Left cardiac atrium (tissue), 4 donors: Measurements from ENCODE around the gene GNE. TPM values are rescaled to one million over a fixed set of nuclear protein-coding genes. Genes with fewer than 3 reads are reported as not detected.
"Not testable (repeated sequence)": the region's sequence is repeated elsewhere in the genome, so short reads cannot be mapped to it uniquely, and the experiment has no call there.

Experiments
- ATAC-seq, 2 donors: fragments of 200-7000 bp; cut with Tn5 transposase; one replicate each; pipeline ENCODE4 v1.9.1; 2020; ENCODE audit warnings: mild to moderate bottlenecking in 2 of 2, moderate library complexity in 2 of 2
- DNase-seq: peaks from one replicate; pipeline ENCODE4 v3.0.0-alpha.2; 2020
- intact Hi-C, 2 donors: fragments of 100-400 bp; cut with DNase I; formaldehyde crosslinking; loops; one replicate each; pipeline versions ENCODE4 v1.14.1 to v1.15.1; 2022 to 2023
- total RNA-seq, 2 donors: library from RNA; stranded (reverse); fragmentation: NEBNext Ultra II Directional; extraction: Animal tissue kit (Norgen Biotek cat#: 25700); gene quantifications; one replicate each; pipeline ENCODE4 v1.2.1, GENCODE V29; 2021
- donor health status: DM: no; HTN: yes; CAD: no.
- donor health status: DM: no; HTN: yes; CAD: no; lungs with severe emphysema.
- donor health status: DM: yes; HTN: yes; CAD: no.
- donor health status: Dilated cardiomyopathy.

Gene GNE
- total RNA-seq, 2 donors from 2014 or later, result 14.3 to 17.7 TPM

GRCh38 chr9:36276781-36277181, 18.5 kb upstream of the GNE start:
- ATAC-seq (peak; percentile 55 to 92), DNase-seq (no peak)

GRCh38 chr9:36276254-36276653, 18.0 kb upstream of the GNE start:
- intact Hi-C loops, result no loop called here
- DNase-seq (no peak), ATAC-seq (no peak)

More at GRCh38 chr9:36276781-36277181, 18.5 kb upstream of the GNE start:
- intact Hi-C loops, result no loop called here

DNA sequence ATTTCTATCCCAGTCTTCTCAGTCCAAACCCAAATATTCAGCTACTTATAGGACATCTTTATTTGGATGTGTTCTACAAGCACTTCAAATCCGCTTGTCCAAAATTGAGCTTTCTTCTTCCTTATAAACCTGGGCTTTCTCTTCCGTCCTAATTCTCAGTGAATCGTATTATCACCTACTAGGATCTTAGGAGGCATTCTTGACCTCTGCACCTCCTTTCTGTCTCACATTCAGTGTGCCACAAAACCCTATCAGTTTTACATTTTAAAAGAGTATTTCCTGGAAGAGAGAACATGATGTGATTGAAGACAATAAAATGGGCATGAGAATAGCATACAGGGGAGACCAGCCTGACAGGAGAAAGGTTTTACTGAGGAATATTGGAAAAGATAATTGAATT, 16.8 kb upstream of the GNE start:
- no peak for DNase-seq
- ATAC-seq, result no peak
- intact Hi-C loops, result no loop called here

- ATAC-seq, intact Hi-C loops, DNase-seq: not testable (repeated sequence)
Observed at GRCh38 chr9:36273354-36273753, 15.1 kb upstream of the GNE start.

DNA sequence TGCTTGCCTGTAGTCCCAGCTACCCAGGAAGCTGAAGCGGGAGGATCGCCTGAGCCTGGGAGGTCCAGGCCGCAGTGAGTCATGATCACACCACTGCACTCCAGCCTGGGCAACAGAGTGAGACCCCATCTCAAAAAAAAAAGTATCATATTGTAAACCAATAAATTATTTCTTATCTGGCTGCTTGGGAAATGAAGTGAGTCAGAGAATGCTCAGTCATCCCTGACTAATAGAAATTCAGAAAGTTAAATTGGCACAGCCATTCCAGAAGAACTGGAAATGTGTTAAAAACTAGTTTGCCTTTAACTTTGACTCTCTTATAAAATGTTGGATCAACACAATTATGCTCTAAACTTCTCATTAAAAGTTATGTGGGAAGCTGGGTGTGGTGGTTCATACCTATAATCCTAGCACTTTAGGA, 9.8 kb upstream of the GNE start:
- ATAC-seq, result no peak
- DNase-seq, result no peak
- intact Hi-C loops, result no loop called here

DNA sequence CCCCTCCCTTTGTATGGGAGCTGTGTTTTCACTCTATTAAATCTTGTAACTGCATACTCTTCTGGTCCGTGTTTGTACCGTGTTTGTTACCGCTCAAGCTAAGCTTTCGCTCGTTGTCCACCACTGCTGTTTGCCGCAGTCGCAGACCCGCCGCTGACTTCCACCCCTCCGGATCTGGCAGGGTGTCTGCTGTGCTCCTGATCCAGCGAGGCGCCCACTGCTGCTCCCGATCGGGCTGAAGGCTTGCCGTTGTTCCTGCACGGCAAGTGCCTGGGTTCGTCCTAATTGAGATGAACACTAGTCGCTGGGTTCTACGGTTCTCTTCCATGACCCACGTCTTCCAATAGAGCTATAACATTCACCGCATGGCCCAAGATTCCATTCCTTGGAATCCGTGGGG, 6.6 kb upstream of the GNE start:
- DNase-seq (no peak), ATAC-seq (no peak)
- intact Hi-C loops, result no loop called here

DNA sequence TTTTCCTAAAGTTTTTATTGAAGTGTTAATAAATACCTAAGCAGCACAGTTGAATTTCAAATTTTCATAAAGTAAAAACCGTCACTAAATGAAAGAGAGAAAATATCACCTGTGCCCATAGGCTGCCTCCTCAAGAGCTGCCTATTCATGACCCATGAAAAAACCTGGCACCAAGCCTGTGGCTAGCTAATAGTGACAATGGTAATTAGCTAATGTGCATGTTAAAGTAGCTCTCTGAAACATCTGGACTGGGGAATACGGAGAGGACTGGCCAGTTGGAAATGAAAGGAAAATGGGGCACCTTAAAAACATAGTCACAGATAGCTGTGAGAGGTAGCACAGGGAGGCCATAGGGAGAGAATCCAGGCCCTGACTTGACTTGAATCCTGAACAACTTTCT, 5.4 kb upstream of the GNE start:
- ATAC-seq, result no peak
- intact Hi-C loops, result no loop called here
- no peak for DNase-seq

DNA sequence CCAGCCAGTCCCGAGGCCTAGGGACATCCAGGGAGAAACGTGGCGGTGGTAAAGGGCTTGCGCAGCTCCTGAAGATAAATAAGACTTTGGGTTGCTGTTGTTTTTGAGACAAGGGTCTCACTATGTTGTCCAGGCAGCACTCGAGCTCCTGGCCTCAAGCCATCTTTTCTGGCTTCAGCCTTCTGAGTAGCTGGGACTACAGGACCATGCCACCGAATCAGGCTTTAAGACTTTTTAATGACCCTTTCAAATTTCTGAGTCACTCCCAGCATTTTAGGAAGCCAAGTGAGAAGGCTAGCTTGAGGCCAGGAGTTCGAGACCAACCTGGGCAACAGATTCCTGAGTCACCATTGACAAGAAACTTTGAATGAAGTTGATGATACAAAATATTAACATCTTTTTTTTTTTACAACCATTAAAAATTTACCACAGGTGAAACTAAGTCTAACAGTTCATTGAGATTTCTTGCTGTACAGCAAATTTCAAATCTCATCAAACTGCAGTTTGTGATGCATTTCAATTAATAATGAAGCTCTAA, 817 bp upstream of the GNE start:
- ATAC-seq (no peak), DNase-seq (no peak)
- intact Hi-C loops, result no loop called here

DNA sequence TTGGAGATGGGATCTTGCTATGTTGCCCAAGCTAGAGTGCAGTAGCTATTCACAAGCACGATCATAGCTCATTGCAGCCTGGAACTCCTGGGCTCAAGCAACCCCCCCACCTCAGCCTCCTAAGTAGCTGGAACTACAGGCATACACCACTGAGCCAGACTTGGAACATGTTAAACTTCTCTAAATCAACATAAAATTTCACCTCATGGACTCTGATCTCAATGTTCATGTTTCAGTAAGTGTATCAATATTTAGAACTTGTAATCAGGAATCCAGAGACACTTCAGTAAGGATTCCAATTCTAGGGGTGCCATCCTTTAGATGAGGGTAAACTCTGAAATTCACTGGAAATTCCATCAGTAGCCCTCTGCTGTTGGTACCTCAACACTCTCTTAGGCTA, 6.8 kb downstream of the GNE start:
- DNase-seq, result no peak
- intact Hi-C loops, result loop anchor here in 1 of 2 donors (5.0 kb wide), 1 partner anchor 76 kb away; no protein-coding TSS in a partner anchor
- ATAC-seq, result no peak

GRCh38 chr9:36250079-36250478, 8.2 kb downstream of the GNE start:
- no peak for ATAC-seq
- intact Hi-C loops, result loop anchor here in 1 of 2 donors (5.0 kb wide), 1 partner anchor 77 kb away; no protein-coding TSS in a partner anchor
- DNase-seq, result no peak

- ATAC-seq, result no peak
- intact Hi-C loops, result no loop called here
- DNase-seq, result no peak
Observed at GRCh38 chr9:36249189-36249588, 9.1 kb downstream of the GNE start.

DNA sequence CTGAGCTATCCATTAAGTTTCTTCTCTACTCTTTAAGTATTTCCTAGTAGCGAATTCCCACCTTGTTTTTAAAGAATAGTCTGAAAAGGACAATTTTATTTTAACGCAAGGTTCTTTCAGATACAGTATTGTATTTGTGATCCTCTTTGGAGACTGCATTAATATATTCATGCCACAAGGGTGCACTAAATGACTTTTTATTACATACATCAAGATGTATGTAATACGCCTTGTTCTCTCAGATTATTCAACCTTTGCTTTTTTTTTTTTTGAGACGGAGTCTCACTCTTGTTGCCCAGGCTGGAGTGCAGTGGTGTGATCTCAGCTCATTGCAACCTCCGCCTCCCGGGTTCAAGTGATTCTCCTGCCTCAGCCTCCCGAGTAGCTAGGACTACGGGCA, 10.2 kb downstream of the GNE start:
- DNase-seq, intact Hi-C loops, ATAC-seq: not testable (repeated sequence)

DNA sequence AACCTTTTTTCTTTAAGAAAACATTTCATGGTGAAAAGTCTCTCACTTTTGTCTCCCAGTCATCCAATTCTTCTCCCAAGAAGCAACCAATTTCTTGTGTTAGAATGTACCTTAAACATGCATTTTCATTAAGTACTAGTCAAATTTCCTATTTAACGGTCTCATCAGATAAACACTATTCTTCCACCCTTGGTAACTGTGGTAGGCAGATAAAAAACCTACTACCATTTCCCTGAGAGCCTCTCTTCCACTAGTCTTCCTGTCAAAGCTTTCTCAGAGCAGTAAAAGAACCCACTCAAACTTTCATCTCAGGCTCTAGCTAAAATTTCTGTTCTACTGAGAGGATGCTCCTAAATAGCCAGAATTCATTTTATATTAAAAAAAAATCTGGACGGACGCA, 10.9 kb downstream of the GNE start:
- intact Hi-C loops, result no loop called here
- DNase-seq (no peak), ATAC-seq (no peak)

GRCh38 chr9:36245906-36246305, 12.3 kb downstream of the GNE start:
- ATAC-seq, result no peak
- intact Hi-C loops, result no loop called here

GRCh38 chr9:36239675-36240074, 18.6 kb downstream of the GNE start:
- DNase-seq, intact Hi-C loops, ATAC-seq: not testable (repeated sequence)

More at GRCh38 chr9:36245906-36246305, 12.3 kb downstream of the GNE start:
- no peak for DNase-seq

- ATAC-seq, DNase-seq, intact Hi-C loops: not testable (repeated sequence)
Observed at GRCh38 chr9:36239205-36239604, 19.0 kb downstream of the GNE start.

- DNase-seq (no peak), ATAC-seq (no peak)
- intact Hi-C loops, result no loop called here
Observed at GRCh38 chr9:36237230-36237629, 21.0 kb downstream of the GNE start.

GRCh38 chr9:36222449-36222848, 35.8 kb downstream of the GNE start:
- DNase-seq (no peak), ATAC-seq (no peak)
- intact Hi-C loops, result no loop called here

DNA sequence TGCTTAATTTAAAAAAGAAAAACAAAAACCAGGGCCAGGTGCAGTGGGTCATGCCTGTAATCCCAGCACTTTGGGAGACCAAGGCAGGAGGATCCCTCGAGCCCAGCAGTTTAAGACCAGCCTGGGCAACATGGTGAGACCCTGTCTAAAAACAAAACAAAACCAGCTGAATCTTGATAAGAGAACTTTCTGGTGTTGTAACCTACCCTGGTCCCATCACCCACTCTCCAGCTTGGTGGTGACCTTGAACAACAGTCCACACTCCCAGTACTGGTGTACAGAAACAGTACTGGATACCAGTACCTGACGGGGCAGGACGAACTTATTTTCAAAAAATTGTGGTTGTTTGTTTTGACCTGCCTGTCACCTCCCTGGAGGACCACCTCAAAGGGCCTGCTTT, 36.6 kb downstream of the GNE start:
- ATAC-seq (no peak), DNase-seq (no peak)
- intact Hi-C loops, result no loop called here

DNA sequence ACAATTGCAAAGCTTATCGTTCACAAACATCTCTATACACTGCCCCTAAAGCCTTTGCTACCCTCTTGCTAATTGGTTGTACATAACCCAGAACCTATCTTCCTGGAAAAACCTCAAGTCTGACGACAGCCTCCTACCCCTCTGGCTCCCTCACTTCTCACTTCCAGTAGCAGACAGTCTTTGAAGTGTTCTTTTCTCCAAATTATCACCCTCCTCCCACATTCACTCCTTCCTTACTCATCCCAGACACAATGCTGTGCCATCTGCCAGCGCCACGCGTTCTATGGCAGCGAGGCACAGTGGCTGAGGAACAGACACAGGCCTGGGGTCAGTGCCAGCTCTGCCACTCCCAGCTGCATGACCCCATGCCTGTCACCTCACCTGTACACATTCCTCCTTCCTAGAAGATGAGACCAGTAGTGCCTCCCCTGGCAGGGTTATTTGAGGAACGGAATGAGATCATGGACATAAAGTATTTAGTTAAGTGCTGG, 39.8 kb downstream of the GNE start:
- intact Hi-C loops, result no loop called here
- DNase-seq (no peak), ATAC-seq (peak in 1 of 2 donors; percentile 48)

DNA sequence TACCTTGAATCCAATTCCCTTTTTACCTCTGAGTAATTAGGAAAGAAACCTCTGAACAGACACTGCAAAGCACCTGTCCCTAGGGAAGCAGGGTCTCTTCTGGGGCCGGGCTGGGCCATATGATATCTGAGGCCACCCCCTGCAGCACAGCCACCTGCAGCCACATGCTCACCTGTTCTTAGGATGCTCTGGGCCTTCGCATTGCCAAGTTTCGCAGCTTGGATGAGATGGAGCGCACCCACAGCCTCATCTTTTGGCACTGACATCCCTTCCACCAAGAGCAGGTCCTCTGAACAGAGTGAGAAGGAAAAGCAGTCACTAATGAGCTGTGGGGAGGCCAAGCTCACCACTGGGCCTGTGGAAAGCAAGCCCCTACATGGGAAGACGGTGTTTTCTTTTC, 40.2 kb downstream of the GNE start:
- DNase-seq (no peak), ATAC-seq (no peak)
- intact Hi-C loops, result no loop called here
